Vagina (tissue), 2 donors: ENCODE measurements around the gene PLRG1.

ENCODE experiments used
- CTCF ChIP-seq, 3 experiments: fragments of 450-650 bp in 2 of 3; fragments of 200-600 bp in 1 of 3; sonication (generic) in 1 of 3; IDR thresholded peaks; one replicate each; pipeline ENCODE4 v1.5.1; 2017 to 2019; ENCODE audit warnings: antibody characterized with exemption in 3 of 3, mild to moderate bottlenecking in 2 of 3, moderate library complexity in 2 of 3
- POLR2A ChIP-seq, 2 donors: fragments of 450-650 bp; IDR thresholded peaks; one replicate each; pipeline ENCODE4 v1.6.1; 2017; ENCODE audit warnings: antibody characterized with exemption in 2 of 2, mild to moderate bottlenecking in 2 of 2, moderate library complexity in 2 of 2
- POLR2AphosphoS5 ChIP-seq, 2 donors: sonication (generic); formaldehyde crosslinking; IDR thresholded peaks; one replicate each; pipeline ENCODE4 v1.9.0; 2017; ENCODE audit warnings: antibody characterized with exemption in 2 of 2, mild to moderate bottlenecking in 2 of 2, low read depth in 1 of 2; ENCODE audit not compliant: insufficient read depth in 1 of 2

GRCh38 chr4:154519214-154519613 lies 31.0 kb downstream of the PLRG1 start:
- no peak for TF ChIP-seq CTCF (IDR thresholded peaks at IDR 0.05)
- no peak for TF ChIP-seq POLR2A (IDR thresholded peaks at IDR 0.05)
- TF ChIP-seq POLR2AphosphoS5 (IDR thresholded peaks at IDR 0.05; ENCODE audit: insufficient read depth in 1 of 2, low read depth in 1 of 2): no peak
